SW 1271 (cell line): ENCODE measurements around the gene EZH1.

ENCODE experiments used
- DNase-seq, 2 experiments: peaks; one replicate each; lab custom pipeline; 2025; lab: John Stamatoyannopoulos, UW

The EZH1 gene

DNA sequence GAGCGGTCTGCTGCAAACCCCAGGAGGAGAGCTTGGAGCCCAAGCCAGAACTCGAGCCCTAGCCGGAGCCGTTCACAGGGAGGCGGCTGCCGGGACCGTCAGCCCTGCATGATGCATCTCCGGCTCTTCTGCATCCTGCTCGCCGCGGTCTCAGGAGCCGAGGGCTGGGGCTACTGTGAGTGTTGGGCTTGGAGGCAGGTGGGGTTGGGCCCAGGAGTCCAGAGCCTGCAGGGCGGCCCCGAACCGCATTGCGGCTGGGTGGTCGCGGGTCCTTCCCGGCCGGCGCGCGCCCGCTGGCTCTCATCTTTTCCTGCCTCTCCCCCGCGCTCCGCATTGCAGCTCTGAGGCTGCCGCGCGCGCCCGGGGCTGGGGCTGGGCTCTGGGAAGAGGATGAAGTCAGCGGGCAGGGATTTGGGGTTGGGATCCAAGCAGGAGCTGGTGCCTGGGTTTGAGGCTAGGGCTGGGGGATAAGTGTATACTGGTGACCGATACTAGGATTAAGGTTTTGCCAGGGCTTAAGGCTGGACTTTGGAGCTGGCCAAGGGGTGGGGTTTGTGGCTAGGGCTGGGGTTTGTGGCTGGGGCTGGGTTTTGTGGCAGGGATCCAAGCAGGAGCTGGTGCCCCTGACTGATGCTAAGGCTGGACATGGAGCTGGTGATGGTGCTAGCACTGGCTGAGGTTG lies 62.0 kb downstream of the EZH1 start:
- no peak for DNase-seq

DNA sequence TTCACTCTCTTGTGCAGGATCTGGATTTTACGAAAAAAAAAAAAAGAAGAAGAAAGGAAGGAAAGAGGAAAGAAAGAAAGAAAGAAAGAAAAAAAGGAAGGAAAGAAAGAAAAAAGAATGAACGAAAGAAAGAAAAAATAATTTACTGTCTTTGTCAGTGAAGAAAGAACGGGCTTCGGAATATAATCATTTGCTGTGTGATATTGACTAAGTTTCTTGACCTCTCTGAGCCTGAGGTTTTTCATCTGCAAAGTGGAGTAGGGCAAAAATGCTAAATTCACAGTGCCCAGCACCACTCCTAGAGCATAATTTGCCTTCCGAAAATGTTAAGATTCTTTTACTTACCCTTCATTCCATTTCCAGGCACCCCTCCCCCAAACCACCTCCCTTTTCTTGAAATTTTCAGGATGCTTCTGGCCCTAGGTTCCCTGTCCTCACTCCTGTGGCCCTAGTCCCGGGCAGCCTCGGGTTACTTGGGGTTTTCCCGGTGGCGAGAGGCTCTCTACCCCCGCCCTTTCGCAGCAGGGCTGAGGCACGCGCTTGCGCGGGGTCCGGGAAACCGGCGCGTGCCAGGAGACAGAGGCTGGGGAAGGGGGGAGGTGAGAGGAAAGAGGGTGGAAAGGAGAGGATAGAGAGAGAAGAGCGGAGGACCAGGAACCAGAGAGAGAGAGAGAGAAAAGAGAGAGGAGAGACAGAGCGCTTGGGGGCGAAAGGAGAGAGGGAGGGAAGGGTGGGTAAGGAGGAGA lies 62.7 kb downstream of the EZH1 start, which contains the start of gene CNTNAP1:
Gene CNTNAP1 (plus strand): TSS at position 556 of the 746 bp plus-strand sequence. CDS start 299 bp downstream, outside the sequence.
- DNase-seq: no peak

DNA sequence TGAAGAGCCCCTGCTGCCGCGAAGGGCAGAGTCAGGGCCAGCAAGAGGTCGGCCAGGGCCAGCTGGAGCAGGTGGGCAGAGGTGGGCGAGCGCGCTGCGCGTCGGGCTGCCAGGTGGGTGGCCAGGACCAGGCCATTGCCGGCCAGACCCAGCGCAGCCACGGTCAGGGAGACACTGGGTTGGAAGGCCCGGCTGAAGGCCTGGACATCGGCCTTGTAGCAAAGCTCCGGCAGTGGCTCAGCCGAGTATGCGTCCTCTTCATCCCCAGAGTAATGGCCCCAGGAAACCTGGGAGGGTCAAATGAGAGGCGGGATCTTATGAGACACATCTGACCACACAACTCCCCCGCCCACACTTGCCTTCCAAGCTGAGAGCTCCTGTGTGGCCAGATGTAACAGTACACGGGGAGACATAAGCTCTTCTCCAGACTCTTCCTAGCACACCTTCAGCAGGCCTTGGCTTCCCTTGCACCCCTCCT lies 64.5 kb downstream of the EZH1 start:
- DNase-seq: no peak

DNA sequence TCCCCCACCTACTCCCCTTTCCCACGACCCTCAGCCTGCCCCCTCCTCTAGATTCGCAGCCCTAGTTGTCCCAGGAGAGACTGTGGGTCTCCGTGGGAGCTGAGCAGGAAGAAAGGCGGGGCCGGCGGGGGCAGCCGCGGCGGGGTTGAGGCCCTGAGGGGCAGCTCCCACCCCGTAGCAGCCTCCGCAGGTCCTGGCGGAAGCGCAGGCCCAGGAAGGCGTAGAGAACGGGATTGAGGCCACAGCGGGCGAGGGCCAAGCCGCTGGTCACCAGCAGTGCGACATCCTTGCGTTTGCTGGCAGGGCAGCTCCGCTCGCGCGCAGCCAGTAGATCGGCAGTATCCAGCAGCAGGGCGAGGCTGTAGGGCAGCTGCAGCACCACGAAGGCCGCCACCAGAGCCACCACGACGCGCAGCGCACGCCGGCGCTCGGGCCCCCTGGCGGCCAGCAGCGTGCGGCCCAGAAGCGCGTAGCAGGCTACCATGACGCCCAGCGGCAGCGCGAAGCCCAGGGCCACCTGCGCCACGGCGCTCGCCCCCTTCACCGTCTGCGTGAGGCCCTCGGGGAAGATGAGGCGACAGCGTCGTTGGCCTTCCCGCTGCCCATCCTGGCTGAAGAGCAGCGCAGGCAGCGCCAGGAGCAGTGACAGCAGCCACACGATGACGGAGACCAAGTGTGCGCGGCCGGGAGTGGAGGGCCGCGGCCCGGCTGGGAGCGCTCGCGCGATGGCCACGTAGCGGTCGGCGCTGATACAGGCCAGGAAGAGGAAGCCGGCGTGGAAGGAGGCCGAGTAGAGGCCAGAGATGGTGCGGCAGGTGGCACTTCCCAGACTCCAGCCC lies 65.1 kb downstream of the EZH1 start:
- peak in 1 of 2 experiments; percentile 46 for DNase-seq

DNA sequence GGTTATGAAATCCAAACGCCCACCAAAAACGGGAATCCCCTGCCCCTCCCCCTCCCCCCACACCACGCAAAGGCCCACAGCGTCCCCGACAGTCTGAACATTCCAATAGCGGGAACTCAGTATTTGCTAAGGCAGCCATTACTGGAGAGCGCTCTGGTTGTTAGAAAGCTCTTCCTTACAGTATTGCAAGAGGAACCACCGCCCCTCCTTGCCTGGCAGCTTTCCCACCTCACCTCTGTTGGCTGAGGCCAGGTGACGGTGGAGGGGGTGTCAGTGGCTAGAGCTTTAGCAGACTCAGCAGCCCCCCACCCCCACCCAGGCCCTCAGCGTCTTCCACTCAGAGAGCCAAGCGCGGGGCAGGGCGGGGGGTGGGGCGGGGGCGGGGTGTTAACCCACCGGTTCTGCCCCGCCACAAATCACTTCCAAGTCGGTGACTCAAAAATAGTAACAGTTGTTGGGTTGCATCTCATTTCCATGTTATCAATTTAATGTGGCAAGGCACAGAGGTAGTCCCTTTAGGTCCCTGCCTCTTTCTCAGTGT lies 65.8 kb downstream of the EZH1 start:
- DNase-seq: no peak

DNA sequence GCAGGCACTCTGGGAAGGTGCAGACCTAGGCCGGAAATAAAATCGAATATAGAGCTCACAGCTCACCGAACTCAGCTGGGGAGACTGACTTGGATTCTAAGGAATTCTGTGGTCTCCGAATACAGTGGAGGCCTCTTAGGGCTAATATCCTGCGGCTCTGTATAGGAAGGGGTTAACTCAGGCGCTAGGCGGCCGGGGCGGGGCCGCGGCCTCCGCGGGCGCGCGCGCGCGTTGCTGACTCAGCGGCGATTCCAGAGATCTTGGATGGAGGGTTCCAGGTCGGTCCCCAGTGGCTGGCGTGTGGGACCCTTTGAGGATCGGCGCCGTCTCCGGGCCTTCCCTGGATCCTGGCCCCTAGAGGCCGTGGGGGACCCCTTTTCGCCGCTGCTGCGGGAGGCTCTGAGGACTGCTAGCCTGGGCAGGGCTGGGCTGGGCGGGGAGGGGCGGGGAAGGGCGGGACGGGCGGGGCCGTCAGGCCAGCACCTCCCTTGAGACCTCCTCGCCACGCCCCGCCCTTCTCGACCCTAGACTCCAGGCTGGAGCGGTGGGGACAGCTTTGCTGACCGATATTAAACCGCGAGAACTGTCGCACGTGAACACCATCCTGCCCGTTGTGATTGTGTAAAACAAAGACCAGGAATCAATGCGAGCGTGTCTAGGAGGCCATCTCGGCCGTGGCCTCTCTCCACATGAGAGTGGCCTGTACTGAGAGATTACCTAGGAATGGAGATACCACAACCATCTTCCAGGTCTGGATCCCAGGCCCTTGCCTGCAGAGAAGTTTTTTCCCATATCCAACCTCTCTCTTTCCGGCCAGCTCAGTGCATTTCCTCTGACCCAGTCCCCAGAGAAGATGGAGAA lies 66.7 kb downstream of the EZH1 start:
- peak; percentile 75 to 85 for DNase-seq

DNA sequence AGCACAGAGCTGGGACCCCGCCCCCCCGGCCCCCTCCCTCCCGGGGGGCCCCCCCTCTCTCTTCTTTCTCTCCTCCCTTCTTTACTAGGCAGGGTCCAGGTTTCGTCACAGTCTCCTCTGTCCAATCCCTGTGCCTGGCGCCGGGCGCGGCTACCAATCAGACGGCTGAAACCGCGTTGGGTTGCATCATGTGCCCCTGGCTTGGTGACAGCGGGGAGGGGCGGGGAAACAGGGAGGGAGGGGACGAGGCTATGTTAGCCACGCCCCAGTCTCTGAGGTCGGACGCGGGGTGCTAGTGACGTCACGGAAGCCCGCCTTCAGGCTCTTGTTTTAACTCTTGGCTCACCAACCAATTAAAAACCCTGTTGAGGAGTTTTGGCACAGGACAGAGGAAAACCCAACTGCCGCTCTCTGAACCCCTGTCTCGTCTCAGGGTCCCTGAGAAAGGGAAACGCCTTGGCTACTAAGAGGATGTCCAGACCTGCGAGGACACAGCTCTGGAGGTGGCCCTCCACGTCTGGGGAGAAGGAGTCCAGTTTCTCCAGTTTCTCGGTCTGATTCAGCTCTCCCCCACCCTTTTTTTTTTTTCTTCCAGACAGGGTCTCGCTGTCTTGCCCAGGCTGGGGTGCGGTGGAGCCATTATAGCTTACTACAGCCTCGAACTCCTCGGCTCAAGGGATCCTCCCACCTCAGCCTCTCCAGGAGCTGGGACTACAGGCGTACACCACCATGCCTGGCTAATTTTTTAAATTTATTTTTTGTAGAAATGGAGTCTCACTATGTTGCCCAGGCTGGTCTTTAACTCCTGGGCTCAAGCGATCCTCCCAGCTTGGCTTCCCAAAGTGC lies 67.6 kb downstream of the EZH1 start:
- DNase-seq: peak; percentile 97 to 99

DNA sequence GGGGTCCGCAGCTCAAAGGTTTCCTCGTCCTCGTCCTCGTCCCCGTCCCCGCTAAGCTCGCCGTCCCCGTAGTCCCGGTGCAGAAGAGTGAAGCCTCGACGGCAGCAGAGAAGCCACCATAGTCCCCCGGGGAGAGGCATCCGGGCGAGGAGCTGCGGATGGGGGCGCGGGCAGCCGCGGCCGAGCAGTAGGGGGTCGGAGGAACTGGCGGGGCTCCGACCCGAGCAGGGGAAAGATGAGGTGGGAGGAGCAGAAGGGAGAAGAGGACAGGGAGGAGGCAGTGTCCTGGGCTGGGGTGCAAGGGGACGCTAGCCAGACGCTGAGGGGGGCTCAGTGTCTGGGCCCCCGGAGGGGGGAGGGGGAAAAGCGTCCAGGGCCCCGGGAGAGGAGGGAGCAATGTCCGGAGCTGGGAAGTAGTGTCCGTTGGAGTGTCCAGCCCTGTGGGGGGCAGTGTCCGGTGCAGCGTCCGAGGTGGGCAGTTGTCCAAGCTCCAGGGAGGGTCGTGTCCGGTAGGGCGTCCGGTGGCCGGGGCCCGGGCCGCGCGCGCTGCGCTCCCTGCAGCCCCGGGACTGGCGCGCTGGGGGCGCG lies 68.3 kb downstream of the EZH1 start, which contains the start of gene PLEKHH3:
Gene PLEKHH3 (minus strand): TSS at position 571 of the 588 bp plus-strand sequence. CDS start 431 bp downstream, at position 140.
- DNase-seq: no peak

DNA sequence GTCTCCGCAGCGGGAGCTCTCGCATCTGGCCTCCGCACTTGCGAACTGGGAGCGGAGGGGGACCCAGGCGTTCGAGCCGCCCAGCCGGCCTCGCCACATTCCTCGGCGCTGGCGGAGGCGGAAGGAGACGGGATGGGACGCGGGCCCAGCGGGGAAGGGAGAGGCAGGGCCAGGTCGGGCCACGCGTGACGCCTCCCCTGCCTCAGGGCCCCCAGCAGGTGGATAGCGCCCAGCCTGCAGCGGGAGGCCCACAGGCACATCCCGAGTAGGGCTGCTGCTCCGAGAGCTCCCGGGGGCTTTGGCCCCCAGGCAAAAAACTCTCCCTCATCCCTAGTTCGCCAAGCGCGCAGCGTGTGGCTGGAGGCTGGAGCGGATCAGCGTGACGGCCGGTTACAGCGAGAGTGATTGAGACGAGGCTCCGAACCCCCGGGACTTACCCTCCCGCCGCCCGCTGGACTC lies 68.8 kb downstream of the EZH1 start:
- peak in 1 of 2 experiments; percentile 39 for DNase-seq

DNA sequence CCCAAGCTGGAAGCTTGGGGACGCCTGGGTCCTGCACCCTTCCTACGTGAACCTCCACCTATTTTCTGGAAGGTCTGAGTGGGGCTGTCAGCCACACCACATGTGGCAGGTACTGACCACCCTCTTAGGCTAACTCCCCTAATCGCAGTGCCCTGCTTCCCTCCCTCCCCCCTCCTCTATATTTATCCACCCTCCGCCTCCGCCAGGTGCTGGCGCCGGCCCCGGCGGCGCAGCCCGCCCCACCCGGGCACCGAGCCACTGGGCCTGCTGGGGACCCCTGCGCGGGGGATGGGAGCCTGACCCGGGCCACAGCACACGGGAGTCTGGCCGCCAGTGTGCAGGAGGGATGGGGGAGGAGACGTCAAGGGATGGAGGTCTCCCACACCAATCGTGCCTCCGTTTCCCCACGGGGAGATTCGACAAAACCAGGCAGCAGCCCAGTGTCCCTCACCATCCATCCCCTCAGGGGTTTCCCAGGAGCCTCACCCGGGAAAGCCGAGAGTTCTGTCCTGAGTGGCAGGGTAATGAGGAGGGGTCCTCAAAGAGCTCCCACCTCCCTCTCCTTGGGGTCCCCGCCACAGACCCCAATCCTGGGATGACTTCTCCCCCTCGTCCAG lies 69.4 kb downstream of the EZH1 start:
- no peak for DNase-seq

DNA sequence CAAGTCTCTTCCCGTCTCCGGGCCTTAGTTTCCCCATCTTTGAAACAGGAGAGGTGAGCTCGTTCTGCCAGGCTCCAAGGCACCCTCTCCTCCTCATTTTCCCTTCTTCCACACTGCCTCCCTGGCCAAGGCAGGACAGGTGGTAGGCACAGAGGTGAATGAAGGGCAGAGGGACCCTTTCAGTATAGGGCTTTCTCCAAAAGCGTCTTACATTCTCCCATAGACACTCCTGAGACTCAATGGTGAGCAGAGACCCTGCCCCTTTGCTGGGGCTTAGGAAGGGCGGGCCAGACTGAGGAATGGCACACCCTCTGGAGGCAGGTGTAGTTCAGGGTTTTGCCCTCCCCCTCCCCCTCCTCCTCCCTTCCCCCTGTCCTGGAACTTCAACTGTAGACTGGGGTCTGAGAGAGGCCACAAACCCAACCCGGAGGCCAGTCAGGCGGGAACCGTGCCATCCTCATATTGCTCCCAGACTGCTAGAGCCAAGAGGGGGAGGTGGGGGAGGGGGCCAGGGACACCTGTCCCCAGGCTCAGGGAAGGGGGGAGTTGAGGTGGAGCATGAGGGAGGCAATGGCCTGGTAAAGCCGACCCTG lies 70.0 kb downstream of the EZH1 start:
- DNase-seq: no peak

DNA sequence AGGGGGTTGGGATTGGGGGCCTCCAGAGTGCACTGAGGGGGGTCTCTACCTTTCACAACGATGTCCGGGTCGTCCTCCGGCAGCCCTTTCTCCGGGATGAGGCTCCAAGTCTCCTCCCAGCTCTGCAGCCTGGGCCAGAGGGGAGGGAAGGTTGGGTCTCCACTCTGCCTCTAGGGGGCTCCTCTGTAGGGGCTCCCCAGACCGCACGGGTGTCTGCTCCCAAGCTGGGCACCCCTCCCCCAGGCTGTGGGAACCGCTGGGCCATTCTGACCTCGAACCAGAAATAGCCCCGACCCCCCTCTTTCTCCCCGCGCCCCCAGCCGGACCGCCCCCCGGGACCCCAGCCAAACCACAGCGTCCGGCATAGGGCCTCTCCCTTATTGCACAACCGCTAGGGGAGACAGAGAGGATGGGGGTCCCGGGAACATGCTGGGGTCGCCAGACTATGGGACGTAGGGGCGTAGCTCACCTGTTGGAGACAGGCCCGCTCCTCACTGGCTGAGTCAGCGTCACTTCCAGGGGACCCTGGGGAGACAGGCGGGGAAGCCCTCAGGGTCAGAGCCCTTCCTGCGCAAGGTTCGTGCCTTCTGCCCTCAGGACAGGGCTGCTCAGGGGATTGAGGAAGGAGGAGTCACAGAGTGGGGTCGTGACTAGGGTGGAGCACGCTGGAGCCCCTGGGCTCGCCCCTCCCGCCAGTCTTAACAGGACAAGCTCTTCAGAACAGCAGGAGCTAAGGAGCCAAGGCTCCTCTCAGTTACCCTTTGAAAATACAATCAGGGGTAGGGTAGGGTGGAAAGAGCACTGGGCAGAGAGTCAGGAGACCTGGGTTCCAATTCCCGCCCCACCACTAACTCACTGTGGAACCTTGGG lies 70.7 kb downstream of the EZH1 start:
- DNase-seq: peak in 1 of 2 experiments; percentile 28

DNA sequence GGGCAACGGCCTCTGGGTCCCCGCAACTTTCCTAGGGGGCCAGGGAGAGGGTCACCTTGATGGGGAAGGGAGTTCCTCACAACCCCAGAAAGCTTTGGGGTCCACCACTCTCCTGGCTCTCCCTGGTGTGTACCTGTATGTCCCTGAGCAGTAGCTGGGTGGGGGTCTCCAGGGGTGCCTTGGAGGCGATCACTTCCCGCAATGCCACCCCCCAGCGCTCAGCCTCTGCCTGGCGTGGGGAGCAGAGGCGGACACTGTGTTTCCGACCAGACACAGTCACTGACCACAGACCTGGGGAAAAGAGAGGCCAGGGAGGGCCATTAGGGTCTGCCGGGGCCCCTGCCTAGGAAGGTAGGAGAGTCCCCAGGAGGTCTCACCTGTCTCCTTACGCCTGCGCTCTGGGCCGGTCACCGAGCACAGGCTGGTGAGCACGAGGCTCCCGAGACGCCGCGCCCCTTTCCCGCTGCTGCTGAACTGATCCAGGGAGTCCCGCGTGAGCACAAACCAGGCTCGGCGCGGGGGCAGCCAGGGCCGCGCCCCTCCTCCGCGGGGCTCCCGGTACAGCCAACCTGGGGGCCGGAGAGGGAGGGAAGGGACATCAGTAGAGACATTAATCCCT lies 71.5 kb downstream of the EZH1 start:
- DNase-seq: no peak

DNA sequence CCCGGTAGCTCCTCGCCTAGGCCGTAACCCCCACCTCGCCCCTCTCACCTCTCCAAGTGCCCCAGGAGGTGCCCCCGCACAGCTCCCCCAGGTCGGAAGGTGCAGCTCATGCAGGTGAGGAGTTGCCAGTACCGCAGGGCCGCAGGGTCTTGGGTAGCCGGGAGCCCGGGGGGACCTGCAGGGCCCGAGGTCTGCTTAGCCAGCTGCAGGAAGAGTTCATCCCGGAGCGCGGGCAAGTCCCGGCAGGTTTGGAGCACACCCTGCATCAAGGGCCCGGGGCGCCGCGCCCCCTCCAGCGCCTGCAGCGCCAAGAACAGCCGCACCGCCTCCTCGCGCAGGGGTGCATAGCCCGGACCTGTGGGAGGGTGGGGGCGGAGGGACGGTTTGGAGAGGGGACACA lies 72.8 kb downstream of the EZH1 start:
- DNase-seq: no peak

DNA sequence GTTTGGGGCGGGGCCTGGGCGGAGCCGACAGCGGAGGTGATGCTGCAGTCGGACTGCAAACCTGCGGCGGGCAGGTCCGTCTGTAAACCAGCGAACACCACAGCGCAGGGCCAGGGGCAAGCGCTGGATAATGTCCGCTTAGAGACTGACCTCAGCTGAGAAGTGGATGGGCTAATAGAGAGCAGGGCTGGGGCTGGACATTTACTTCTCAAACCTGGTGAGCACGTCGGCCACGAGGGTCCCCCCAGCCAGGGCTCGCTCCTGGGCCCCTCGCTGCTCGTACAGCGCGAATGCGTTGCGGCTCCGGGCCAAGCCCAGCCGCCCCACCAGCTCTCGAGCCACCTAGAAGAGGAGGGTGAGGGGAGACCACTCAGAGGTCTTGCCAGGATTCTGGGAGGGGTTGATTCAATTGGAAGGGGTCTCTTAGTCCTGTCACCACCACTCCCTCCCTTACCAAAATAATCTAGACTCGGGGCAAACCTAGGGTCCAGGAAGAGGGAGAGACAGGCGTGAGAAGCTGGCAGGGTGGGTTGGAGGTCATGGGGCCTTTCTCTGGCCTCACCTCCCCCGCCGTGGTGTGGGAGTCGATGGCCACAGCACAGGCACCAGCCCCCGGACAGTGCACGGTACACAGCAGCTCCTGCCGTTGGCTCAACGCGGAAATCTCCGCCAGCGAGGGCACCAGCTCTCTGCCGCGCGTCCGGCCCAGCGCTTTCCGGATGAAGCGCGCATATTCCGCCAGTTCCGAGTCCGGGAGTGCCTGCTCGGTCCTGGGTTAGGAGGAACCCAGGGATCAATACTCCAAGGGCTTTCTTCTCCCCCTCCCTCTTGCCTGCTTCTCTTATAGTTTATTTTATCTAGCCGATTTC lies 73.8 kb downstream of the EZH1 start:
- DNase-seq: no peak
